HepG2 (cell line): ENCODE measurements around the gene TMEM80. TPM values are rescaled to one million over a fixed set of nuclear protein-coding genes. Genes with fewer than 3 reads are reported as not detected.

ENCODE experiments used
- BCL6 ChIP-seq: IDR thresholded peaks from 2 replicates; pipeline ENCODE4 v1.6.1; 2016; ENCODE audit warnings: missing genetic modification reagents, missing compliant biosample characterization
- BRCA1 ChIP-seq: sonication (generic); formaldehyde crosslinking; IDR thresholded peaks from 2 replicates; pipeline ENCODE4 v1.4.0; 2020; ENCODE audit warnings: missing genetic modification reagents
- BRD4 ChIP-seq: sonication (generic); formaldehyde crosslinking; IDR thresholded peaks from 2 replicates; pipeline ENCODE4 v1.4.0; 2020; ENCODE audit warnings: missing genetic modification reagents
- DMAP1 ChIP-seq: IDR thresholded peaks from 2 replicates; pipeline ENCODE4 v1.6.1; 2016
- GABPA ChIP-seq, 2 experiments: IDR thresholded peaks; 2 replicates each; pipeline ENCODE4 v1.6.1; 2011 to 2016; ENCODE audit warnings: low read depth in 2 of 2, low read length in 1 of 2, missing biosample characterization in 1 of 2, missing genetic modification characterization in 1 of 2
- MEIS1 ChIP-seq: sonication (generic); formaldehyde crosslinking; IDR thresholded peaks from 2 replicates; pipeline ENCODE4 v1.9.0; 2021; ENCODE audit warnings: mild to moderate bottlenecking, missing genetic modification reagents, moderate library complexity, borderline replicate concordance
- MTA3 ChIP-seq: sonication (generic); formaldehyde crosslinking; IDR thresholded peaks from 2 replicates; pipeline ENCODE4 v1.4.0; 2020; ENCODE audit warnings: missing genetic modification reagents
- PRDM15 ChIP-seq: sonication (generic); formaldehyde crosslinking; IDR thresholded peaks from 2 replicates; pipeline ENCODE4 v1.4.0; 2020; ENCODE audit warnings: missing genetic modification reagents
- SOX6 ChIP-seq, 2 experiments: fragments of 450-650 bp in 1 of 2; sonication (generic) in 1 of 2; formaldehyde crosslinking in 1 of 2; IDR thresholded peaks; 2 replicates each; pipeline versions ENCODE4 v1.4.0 to v1.6.1; 2017 to 2020; ENCODE audit warnings: antibody characterized with exemption in 1 of 2, mild to moderate bottlenecking in 1 of 2, missing genetic modification reagents in 1 of 2
- SP2 ChIP-seq: sonication (generic); formaldehyde crosslinking; IDR thresholded peaks from 2 replicates; pipeline ENCODE4 v1.5.1; 2020; ENCODE audit warnings: mild to moderate bottlenecking, missing genetic modification reagents
- SRY ChIP-seq: sonication (generic); formaldehyde crosslinking; IDR thresholded peaks from 2 replicates; pipeline ENCODE4 v1.8.0; 2022; ENCODE audit warnings: mild to moderate bottlenecking, missing genetic modification reagents
- TOPORS ChIP-seq: sonication (generic); formaldehyde crosslinking; IDR thresholded peaks from 2 replicates; pipeline ENCODE4 v1.8.0; 2023; ENCODE audit warnings: mild to moderate bottlenecking, missing genetic modification reagents
- TSC22D2 ChIP-seq: sonication (generic); formaldehyde crosslinking; IDR thresholded peaks from 2 replicates; pipeline ENCODE4 v1.5.1; 2020; ENCODE audit warnings: missing genetic modification reagents, mild to moderate bottlenecking, borderline replicate concordance
- ZFP36 ChIP-seq: fragments of 150-350 bp; IDR thresholded peaks from 2 replicates; pipeline ENCODE4 v1.6.1; 2018; ENCODE audit warnings: borderline replicate concordance, low read length, low read depth; ENCODE audit not compliant: partially characterized antibody
- ZNF296 ChIP-seq: sonication (generic); formaldehyde crosslinking; conservative IDR thresholded peaks from 2 replicates; pipeline ENCODE4 v1.5.0; 2020; ENCODE audit warnings: mild to moderate bottlenecking, missing genetic modification reagents
- ZNF382 ChIP-seq: sonication (generic); formaldehyde crosslinking; IDR thresholded peaks from 2 replicates; pipeline ENCODE4 v1.5.0; 2020; ENCODE audit warnings: missing genetic modification reagents, mild to moderate bottlenecking, borderline replicate concordance
- ZNF446 ChIP-seq: sonication (generic); formaldehyde crosslinking; IDR thresholded peaks from 2 replicates; pipeline ENCODE4 v1.5.0; 2020; ENCODE audit warnings: mild to moderate bottlenecking, missing genetic modification reagents
- ZNF468 ChIP-seq: sonication (generic); formaldehyde crosslinking; IDR thresholded peaks from 2 replicates; pipeline ENCODE4 v1.8.0; 2022; ENCODE audit warnings: mild to moderate bottlenecking, moderate library complexity, missing genetic modification reagents
- ZNF552 ChIP-seq: sonication (generic); formaldehyde crosslinking; IDR thresholded peaks from 2 replicates; pipeline ENCODE4 v1.9.0; 2022; ENCODE audit warnings: missing genetic modification reagents, mild to moderate bottlenecking, borderline replicate concordance
- ZNF614 ChIP-seq: IDR thresholded peaks from 2 replicates; pipeline ENCODE4 v1.6.1; 2018; ENCODE audit warnings: missing biosample characterization, missing genetic modification reagents, inconsistent platforms, borderline replicate concordance
- ZNF713 ChIP-seq: sonication (generic); formaldehyde crosslinking; IDR thresholded peaks from 2 replicates; pipeline ENCODE4 v1.4.0; 2020; ENCODE audit warnings: mild to moderate bottlenecking, missing genetic modification reagents
- ZNF772 ChIP-seq: sonication (generic); formaldehyde crosslinking; IDR thresholded peaks from 2 replicates; pipeline ENCODE4 v1.5.0; 2020; ENCODE audit warnings: mild to moderate bottlenecking, missing genetic modification reagents
- ZNF879 ChIP-seq: sonication (generic); formaldehyde crosslinking; IDR thresholded peaks from 2 replicates; pipeline ENCODE4 v1.8.1; 2023; ENCODE audit warnings: missing genetic modification reagents
- polyA plus RNA-seq, 8 experiments: library from polyadenylated mRNA; depleted of rRNA in 3 of 8; stranded (reverse) in 7 of 8; unstranded in 1 of 8; fragments of >200 nt; fragmentation: Illumina TruSeq in 4 of 8; extraction: Trizol in 4 of 8; gene quantifications; 2 replicates each; pipeline versions ENCODE4 v1.2.1 to v1.2.3, GENCODE V29; 2011 to 2016; ENCODE audit warnings: low read depth in 4 of 8, missing spikeins in 1 of 8, mixed read lengths in 1 of 8; ENCODE audit not compliant: insufficient read depth in 1 of 8
- total RNA-seq, 5 experiments: library from RNA; depleted of rRNA; stranded (reverse); fragments of >200 nt; fragmentation: Illumina TruSeq; extraction: Trizol; gene quantifications; 2 replicates each; pipeline ENCODE4 v1.2.3, GENCODE V29; 2016; ENCODE audit warnings: low read depth in 1 of 5

TMEM80 gene
- total and polyA plus RNA-seq, 2 of the 13 experiments (the other 11 are each of a cell fraction or from before 2014, with no cell fraction given): 5.6 to 17.1 TPM

- TF ChIP-seq BRCA1 (CRISPR knock-in tag) (no peak), SRY (CRISPR knock-in tag) (no peak; the same call in 1 of the 2 replicates), ZFP36 (no peak), MTA3 (CRISPR knock-in tag) (no peak), TSC22D2 (CRISPR knock-in tag) (no peak), ZNF552 (CRISPR knock-in tag) (no peak; the same call in 1 of the 2 replicates), ZNF468 (CRISPR knock-in tag) (no peak), SOX6 (IDR thresholded peaks at IDR 0.05) (no peak), SOX6 (CRISPR knock-in tag; IDR thresholded peaks at IDR 0.05) (peak; percentile 83), BCL6 (CRISPR knock-in tag) (peak; percentile 75), PRDM15 (no peak), ZNF296 (CRISPR knock-in tag) (peak; percentile 80), DMAP1 (CRISPR knock-in tag) (peak; percentile 57), ZNF713 (CRISPR knock-in tag) (peak; percentile 75; the same call in 1 of the 2 replicates), SP2 (peak; percentile 44; the same call in 1 of the 2 replicates), ZNF382 (no peak), BRD4 (CRISPR knock-in tag) (no peak), MEIS1 (CRISPR knock-in tag) (peak; percentile 68; the same call in 1 of the 2 replicates), ZNF446 (CRISPR knock-in tag) (no peak), ZNF879 (CRISPR knock-in tag) (no peak), ZNF772 (CRISPR knock-in tag) (peak; percentile 33; the same call in 1 of the 2 replicates), ZNF614 (CRISPR knock-in tag) (peak; percentile 57; the same call in 1 of the 2 replicates), TOPORS (CRISPR knock-in tag) (no peak), GABPA (IDR thresholded peaks at IDR 0.05; ENCODE audit: low read depth, low read length) (no peak), GABPA (CRISPR knock-in tag; IDR thresholded peaks at IDR 0.05; ENCODE audit: low read depth) (peak; percentile 61)
Observed at GRCh38 chr11:706957-707816, 11.6 kb downstream of the TMEM80 start (continued).
